Liver (tissue), 9 donors: ENCODE measurements around the gene PGAM1. TPM values are rescaled to one million over a fixed set of nuclear protein-coding genes. Genes with fewer than 3 reads are reported as not detected.
A peak's percentile ranks its signal among the peaks of the same experiment; 100 is the strongest.

ENCODE experiments used
- DNase-seq: peaks from one replicate; pipeline ENCODE4 v3.0.0-alpha.2; 2017; ENCODE audit warnings: low spot score
- H3K27ac ChIP-seq, 2 donors: one replicate each; pipeline ENCODE4 v1.7.0; 2013; ENCODE audit warnings: inconsistent platforms in 2 of 2, low read length in 2 of 2, control low read depth in 1 of 2, low read depth in 1 of 2, mild to moderate bottlenecking in 1 of 2
- H3K27me3 ChIP-seq, 4 donors: one replicate each; pipeline versions ENCODE4 v1.6.1 to v1.7.0; 2013; ENCODE audit warnings: low read length in 3 of 4, inconsistent platforms in 1 of 4, mild to moderate bottlenecking in 1 of 4, moderate library complexity in 1 of 4; ENCODE audit not compliant: control insufficient read depth in 4 of 4, insufficient read depth in 4 of 4
- H3K36me3 ChIP-seq, 4 donors: one replicate each; pipeline versions ENCODE4 v1.6.1 to v1.7.0; 2013; ENCODE audit warnings: low read length in 3 of 4, mild to moderate bottlenecking in 3 of 4, low read depth in 1 of 4, moderate library complexity in 1 of 4; ENCODE audit not compliant: control insufficient read depth in 4 of 4, insufficient read depth in 3 of 4
- H3K4me1 ChIP-seq, 4 donors: one replicate each; pipeline versions ENCODE4 v1.6.1 to v1.7.0; 2013; ENCODE audit warnings: low read length in 3 of 4, mild to moderate bottlenecking in 3 of 4, moderate library complexity in 1 of 4; ENCODE audit not compliant: control insufficient read depth in 4 of 4, insufficient read depth in 4 of 4
- H3K4me3 ChIP-seq, 3 donors: one replicate each; pipeline versions ENCODE4 v1.6.1 to v1.7.0; 2013; ENCODE audit warnings: low read length in 3 of 3, control low read depth in 1 of 3, low read depth in 1 of 3, mild to moderate bottlenecking in 1 of 3
- H3K9ac ChIP-seq, 2 donors: one replicate each; pipeline ENCODE4 v1.7.0; 2013; ENCODE audit warnings: low read length in 2 of 2, mild to moderate bottlenecking in 2 of 2, moderate library complexity in 2 of 2, control low read depth in 1 of 2, low read depth in 1 of 2
- H3K9me3 ChIP-seq, 4 donors: one replicate each; pipeline versions ENCODE4 v1.6.1 to v1.7.0; 2013; ENCODE audit warnings: low read length in 3 of 4; ENCODE audit not compliant: control insufficient read depth in 4 of 4
- FOXA2 ChIP-seq: IDR thresholded peaks from 2 replicates; pipeline ENCODE4 v1.6.1; 2016; ENCODE audit warnings: antibody characterized with exemption
- GABPA ChIP-seq, 2 donors: IDR thresholded peaks in 1 of 2; conservative IDR thresholded peaks in 1 of 2; 2 replicates each; pipeline ENCODE4 v1.6.1; 2016; ENCODE audit warnings: antibody characterized with exemption in 2 of 2, mild to moderate bottlenecking in 1 of 2, moderate library complexity in 1 of 2
- HNF4A ChIP-seq, 2 donors: conservative IDR thresholded peaks; 2 replicates each; pipeline ENCODE4 v1.6.1; 2016; ENCODE audit warnings: antibody characterized with exemption in 2 of 2, mild to moderate bottlenecking in 2 of 2
- JUND ChIP-seq, 2 donors: IDR thresholded peaks; 2 replicates each; pipeline ENCODE4 v1.6.1; 2016; ENCODE audit warnings: antibody characterized with exemption in 2 of 2
- NR2F2 ChIP-seq: IDR thresholded peaks from 2 replicates; pipeline ENCODE4 v1.6.1; 2016; ENCODE audit warnings: antibody characterized with exemption
- RAD21 ChIP-seq, 2 donors: IDR thresholded peaks; 2 replicates each; pipeline ENCODE4 v1.6.1; 2016; ENCODE audit warnings: antibody characterized with exemption in 2 of 2, mild to moderate bottlenecking in 2 of 2
- RXRA ChIP-seq, 2 donors: IDR thresholded peaks; 2 replicates each; pipeline ENCODE4 v1.6.1; 2017 to 2018; ENCODE audit warnings: antibody characterized with exemption in 2 of 2, mild to moderate bottlenecking in 1 of 2
- SP1 ChIP-seq: IDR thresholded peaks from 2 replicates; pipeline ENCODE4 v1.6.1; 2018; ENCODE audit warnings: antibody characterized with exemption, mild to moderate bottlenecking
- TAF1 ChIP-seq: conservative IDR thresholded peaks from 2 replicates; pipeline ENCODE4 v1.6.1; 2016; ENCODE audit warnings: antibody characterized with exemption, mild to moderate bottlenecking
- YY1 ChIP-seq: IDR thresholded peaks from 2 replicates; pipeline ENCODE4 v1.6.1; 2016; ENCODE audit warnings: antibody characterized with exemption, mild to moderate bottlenecking
- WGBS: extraction: QIAGEN DNeasy Blood & Tissue Kit; methylation state at CpG from one replicate; pipeline ENCODE4 v1.1.7; 2013; 5-methylcytosine and 5-hydroxymethylcytosine counted together
- polyA plus RNA-seq, 2 donors: library from polyadenylated mRNA; stranded (reverse) in 1 of 2; unstranded in 1 of 2; fragments of 200-250 nt in 1 of 2; fragments of >200 nt in 1 of 2; fragmentation: Nextera tagmentation in 1 of 2; extraction: Ambion mirVana in 1 of 2; gene quantifications; one replicate each; pipeline versions ENCODE4 v1.2.1 to v1.2.3, GENCODE V29; 2013 to 2015
- total RNA-seq, 2 donors: library from RNA; depleted of rRNA; stranded (reverse); fragments of >200 nt; gene quantifications; one replicate each; pipeline ENCODE4 v1.2.3, GENCODE V29; 2014
- TF ChIP-seq, protein P1 (sequence below): IDR thresholded peaks from 2 replicates; pipeline ENCODE4 v1.6.1; 2016; ENCODE audit warnings: antibody characterized with exemption
- TF ChIP-seq, protein P2 (sequence below): IDR thresholded peaks from 2 replicates; pipeline ENCODE4 v1.6.1; 2016; ENCODE audit warnings: antibody characterized with exemption
- TF ChIP-seq, protein P3 (sequence below): IDR thresholded peaks from 2 replicates; pipeline ENCODE4 v1.6.1; 2016; ENCODE audit warnings: antibody characterized with exemption, mild to moderate bottlenecking
- TF ChIP-seq, protein P4 (sequence below): IDR thresholded peaks from 2 replicates; pipeline ENCODE4 v1.6.1; 2016; ENCODE audit warnings: antibody characterized with exemption
- TF ChIP-seq, protein P5 (sequence below): fragments of 150-350 bp; IDR thresholded peaks from 2 replicates; pipeline ENCODE4 v1.5.1; 2017; ENCODE audit warnings: improper control_type of control experiment, low read depth, low read length; ENCODE audit not compliant: missing input control
- donor health status: healthy.
- donor health status: healthy.
- donor health status: healthy.
- donor health status: healthy.
- donor health status: healthy.

PGAM1 gene
- total and polyA plus RNA-seq, 4 donors, result 52.0 to 178 (median 106) TPM

DNA sequence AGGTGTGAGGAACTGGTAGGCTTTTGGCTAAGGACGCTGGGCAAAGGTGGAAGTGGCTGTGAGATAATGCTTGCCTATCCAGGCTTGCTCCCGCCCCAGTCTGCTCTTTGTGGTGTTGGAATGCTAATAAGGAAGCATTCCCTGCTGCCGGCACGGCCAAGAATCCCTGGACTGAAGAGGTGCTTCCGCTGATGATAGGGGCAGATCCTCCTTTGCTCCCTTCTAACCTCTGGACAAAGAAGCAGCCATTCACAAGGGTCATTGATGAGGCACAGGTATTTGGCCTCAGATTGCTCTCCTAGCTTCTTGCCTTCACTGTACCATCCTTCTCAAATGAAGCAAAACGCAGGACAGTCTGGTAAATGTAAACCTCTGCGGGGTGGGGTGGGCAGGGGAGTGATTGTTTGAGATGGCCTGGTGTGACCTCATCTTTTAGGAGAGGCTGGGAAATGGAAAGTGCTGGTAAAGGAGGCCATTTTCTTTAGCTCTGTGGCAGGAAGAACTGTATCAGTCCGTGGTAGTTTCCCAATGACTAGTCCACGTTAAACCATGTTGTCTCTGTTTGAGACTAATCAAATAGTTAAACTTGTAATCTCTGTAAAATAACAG, 1.7 kb downstream of the PGAM1 start:
- no peaks in the 10 kb centered on the region for H3K27me3 ChIP-seq
- no peak overlapping the region for H3K9ac ChIP-seq
- WGBS, result 30% methylated on average over 9 of the region's 9 CpGs
- H3K4me1 ChIP-seq, result peaks cover 2 to 20% (median 13%) of the 10 kb centered on the region in 4 donors
- TF ChIP-seq, protein P1, sequence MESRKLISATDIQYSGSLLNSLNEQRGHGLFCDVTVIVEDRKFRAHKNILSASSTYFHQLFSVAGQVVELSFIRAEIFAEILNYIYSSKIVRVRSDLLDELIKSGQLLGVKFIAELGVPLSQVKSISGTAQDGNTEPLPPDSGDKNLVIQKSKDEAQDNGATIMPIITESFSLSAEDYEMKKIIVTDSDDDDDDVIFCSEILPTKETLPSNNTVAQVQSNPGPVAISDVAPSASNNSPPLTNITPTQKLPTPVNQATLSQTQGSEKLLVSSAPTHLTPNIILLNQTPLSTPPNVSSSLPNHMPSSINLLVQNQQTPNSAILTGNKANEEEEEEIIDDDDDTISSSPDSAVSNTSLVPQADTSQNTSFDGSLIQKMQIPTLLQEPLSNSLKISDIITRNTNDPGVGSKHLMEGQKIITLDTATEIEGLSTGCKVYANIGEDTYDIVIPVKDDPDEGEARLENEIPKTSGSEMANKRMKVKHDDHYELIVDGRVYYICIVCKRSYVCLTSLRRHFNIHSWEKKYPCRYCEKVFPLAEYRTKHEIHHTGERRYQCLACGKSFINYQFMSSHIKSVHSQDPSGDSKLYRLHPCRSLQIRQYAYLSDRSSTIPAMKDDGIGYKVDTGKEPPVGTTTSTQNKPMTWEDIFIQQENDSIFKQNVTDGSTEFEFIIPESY, result no peak
- TF ChIP-seq, protein P2, sequence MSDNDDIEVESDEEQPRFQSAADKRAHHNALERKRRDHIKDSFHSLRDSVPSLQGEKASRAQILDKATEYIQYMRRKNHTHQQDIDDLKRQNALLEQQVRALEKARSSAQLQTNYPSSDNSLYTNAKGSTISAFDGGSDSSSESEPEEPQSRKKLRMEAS, result no peak
- peak; percentile 50 to 55 for TF ChIP-seq HNF4A (conservative IDR thresholded peaks at IDR 0.05)
- TF ChIP-seq, protein P3, sequence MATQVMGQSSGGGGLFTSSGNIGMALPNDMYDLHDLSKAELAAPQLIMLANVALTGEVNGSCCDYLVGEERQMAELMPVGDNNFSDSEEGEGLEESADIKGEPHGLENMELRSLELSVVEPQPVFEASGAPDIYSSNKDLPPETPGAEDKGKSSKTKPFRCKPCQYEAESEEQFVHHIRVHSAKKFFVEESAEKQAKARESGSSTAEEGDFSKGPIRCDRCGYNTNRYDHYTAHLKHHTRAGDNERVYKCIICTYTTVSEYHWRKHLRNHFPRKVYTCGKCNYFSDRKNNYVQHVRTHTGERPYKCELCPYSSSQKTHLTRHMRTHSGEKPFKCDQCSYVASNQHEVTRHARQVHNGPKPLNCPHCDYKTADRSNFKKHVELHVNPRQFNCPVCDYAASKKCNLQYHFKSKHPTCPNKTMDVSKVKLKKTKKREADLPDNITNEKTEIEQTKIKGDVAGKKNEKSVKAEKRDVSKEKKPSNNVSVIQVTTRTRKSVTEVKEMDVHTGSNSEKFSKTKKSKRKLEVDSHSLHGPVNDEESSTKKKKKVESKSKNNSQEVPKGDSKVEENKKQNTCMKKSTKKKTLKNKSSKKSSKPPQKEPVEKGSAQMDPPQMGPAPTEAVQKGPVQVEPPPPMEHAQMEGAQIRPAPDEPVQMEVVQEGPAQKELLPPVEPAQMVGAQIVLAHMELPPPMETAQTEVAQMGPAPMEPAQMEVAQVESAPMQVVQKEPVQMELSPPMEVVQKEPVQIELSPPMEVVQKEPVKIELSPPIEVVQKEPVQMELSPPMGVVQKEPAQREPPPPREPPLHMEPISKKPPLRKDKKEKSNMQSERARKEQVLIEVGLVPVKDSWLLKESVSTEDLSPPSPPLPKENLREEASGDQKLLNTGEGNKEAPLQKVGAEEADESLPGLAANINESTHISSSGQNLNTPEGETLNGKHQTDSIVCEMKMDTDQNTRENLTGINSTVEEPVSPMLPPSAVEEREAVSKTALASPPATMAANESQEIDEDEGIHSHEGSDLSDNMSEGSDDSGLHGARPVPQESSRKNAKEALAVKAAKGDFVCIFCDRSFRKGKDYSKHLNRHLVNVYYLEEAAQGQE, result no peak
- no peak for TF ChIP-seq RXRA (IDR thresholded peaks at IDR 0.05)
- no peak for TF ChIP-seq YY1
- no peak for TF ChIP-seq TAF1
- TF ChIP-seq, protein P4, sequence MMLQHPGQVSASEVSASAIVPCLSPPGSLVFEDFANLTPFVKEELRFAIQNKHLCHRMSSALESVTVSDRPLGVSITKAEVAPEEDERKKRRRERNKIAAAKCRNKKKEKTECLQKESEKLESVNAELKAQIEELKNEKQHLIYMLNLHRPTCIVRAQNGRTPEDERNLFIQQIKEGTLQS, result no peak
- no peak for TF ChIP-seq RAD21 (IDR thresholded peaks at IDR 0.05)
- TF ChIP-seq JUND (IDR thresholded peaks at IDR 0.05), result peak in 1 of 2 donors; percentile 14
- peak overlapping the region; percentile 33 to 96 (median 91) for H3K4me3 ChIP-seq
- no peaks in the 10 kb centered on the region for H3K9me3 ChIP-seq
- H3K36me3 ChIP-seq, result peaks cover 2 to 23% (median 17%) of the 10 kb centered on the region in 4 donors
- H3K27ac ChIP-seq, result peak overlapping the region; percentile 36 to 93
- no peak for DNase-seq

DNA sequence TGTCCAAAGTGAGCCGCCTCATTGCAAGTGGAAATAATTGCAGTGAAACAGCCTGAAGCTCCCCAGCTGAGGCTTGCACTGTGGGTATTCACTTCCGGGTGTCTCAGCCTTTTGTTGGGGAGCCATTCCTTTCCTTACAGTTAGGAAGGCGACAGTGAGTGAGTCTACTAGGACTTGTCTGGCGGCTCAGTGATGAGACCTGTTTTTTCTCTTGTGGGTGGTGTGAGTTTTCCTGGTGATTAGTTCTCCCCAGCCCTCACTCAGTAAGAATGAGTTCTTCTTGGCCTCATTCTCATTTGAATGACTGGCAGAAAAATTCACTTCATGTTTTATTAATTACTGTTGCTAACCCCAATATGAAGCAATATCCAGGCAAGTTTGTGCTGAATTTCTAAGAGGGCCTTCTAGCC, 2.6 kb downstream of the PGAM1 start:
- TF ChIP-seq NR2F2, result no peak
- no peak for TF ChIP-seq FOXA2
- DNase-seq, result no peak
- no peak overlapping the region for H3K27ac ChIP-seq

DNA sequence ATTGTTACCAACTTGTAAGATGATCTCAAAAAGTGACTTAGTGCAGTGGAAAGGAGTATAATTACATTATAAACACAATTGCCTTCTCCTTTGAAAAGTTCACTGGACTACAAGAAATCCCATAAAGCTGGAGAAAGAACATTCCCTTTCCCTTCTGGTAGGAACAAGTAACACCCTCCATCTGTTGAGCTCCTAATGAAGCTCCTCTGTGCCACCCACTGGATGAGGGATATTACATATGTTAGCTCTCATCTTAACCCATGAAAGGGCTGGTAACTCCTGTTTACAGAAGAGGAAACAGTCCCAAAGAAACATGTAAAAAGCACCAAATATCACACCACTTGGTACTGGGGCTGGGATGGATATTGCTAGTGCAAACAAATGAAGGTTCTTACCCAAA, 8.1 kb downstream of the PGAM1 start:
- Histone ChIP-seq H3K27ac (no peak overlapping the region), H3K9me3 (no peaks in the 10 kb centered on the region), H3K4me1 (peaks cover 0 to 4% (median 2%) of the 10 kb centered on the region in 4 donors), H3K27me3 (no peaks in the 10 kb centered on the region), H3K9ac (no peak overlapping the region), H3K36me3 (peaks cover 3 to 51% (median 39%) of the 10 kb centered on the region in 4 donors), H3K4me3 (no peak overlapping the region)
- no peak for TF ChIP-seq FOXA2
- TF ChIP-seq HNF4A (conservative IDR thresholded peaks at IDR 0.05), result no peak
- TF ChIP-seq, protein P4, result no peak
- no peak for TF ChIP-seq GABPA (IDR thresholded peaks at IDR 0.05 in 1 of 2, conservative IDR thresholded peaks at IDR 0.05 in 1 of 2)
- TF ChIP-seq, protein P5, sequence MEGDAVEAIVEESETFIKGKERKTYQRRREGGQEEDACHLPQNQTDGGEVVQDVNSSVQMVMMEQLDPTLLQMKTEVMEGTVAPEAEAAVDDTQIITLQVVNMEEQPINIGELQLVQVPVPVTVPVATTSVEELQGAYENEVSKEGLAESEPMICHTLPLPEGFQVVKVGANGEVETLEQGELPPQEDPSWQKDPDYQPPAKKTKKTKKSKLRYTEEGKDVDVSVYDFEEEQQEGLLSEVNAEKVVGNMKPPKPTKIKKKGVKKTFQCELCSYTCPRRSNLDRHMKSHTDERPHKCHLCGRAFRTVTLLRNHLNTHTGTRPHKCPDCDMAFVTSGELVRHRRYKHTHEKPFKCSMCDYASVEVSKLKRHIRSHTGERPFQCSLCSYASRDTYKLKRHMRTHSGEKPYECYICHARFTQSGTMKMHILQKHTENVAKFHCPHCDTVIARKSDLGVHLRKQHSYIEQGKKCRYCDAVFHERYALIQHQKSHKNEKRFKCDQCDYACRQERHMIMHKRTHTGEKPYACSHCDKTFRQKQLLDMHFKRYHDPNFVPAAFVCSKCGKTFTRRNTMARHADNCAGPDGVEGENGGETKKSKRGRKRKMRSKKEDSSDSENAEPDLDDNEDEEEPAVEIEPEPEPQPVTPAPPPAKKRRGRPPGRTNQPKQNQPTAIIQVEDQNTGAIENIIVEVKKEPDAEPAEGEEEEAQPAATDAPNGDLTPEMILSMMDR, result no peak
- no peak for TF ChIP-seq SP1
- DNase-seq, result no peak

More for the DNA sequence above, 2.6 kb downstream of the PGAM1 start:
- H3K9me3 ChIP-seq, result no peaks in the 10 kb centered on the region
- H3K36me3 ChIP-seq, result peaks cover 2 to 27% (median 21%) of the 10 kb centered on the region in 4 donors
- no peak overlapping the region for H3K4me3 ChIP-seq
- peaks cover 2 to 20% (median 13%) of the 10 kb centered on the region in 4 donors for H3K4me1 ChIP-seq
- 79% methylated on average over 4 of the region's 4 CpGs for WGBS
- no peaks in the 10 kb centered on the region for H3K27me3 ChIP-seq
- no peak overlapping the region for H3K9ac ChIP-seq
